NCI-H82 treated with DMSO at 0.1 percent for 48 hours (cell line): ENCODE results near the gene KCNIP1.
"Not testable (repeated sequence)": the region's sequence is repeated elsewhere in the genome, so short reads cannot be mapped to it uniquely, and the experiment has no call there.

ENCODE experiments used
- DNase-seq: peaks from one replicate; lab custom pipeline; 2025; ENCODE audit not compliant: unreplicated experiment; lab: John Stamatoyannopoulos, UW

KCNIP1 gene

DNA sequence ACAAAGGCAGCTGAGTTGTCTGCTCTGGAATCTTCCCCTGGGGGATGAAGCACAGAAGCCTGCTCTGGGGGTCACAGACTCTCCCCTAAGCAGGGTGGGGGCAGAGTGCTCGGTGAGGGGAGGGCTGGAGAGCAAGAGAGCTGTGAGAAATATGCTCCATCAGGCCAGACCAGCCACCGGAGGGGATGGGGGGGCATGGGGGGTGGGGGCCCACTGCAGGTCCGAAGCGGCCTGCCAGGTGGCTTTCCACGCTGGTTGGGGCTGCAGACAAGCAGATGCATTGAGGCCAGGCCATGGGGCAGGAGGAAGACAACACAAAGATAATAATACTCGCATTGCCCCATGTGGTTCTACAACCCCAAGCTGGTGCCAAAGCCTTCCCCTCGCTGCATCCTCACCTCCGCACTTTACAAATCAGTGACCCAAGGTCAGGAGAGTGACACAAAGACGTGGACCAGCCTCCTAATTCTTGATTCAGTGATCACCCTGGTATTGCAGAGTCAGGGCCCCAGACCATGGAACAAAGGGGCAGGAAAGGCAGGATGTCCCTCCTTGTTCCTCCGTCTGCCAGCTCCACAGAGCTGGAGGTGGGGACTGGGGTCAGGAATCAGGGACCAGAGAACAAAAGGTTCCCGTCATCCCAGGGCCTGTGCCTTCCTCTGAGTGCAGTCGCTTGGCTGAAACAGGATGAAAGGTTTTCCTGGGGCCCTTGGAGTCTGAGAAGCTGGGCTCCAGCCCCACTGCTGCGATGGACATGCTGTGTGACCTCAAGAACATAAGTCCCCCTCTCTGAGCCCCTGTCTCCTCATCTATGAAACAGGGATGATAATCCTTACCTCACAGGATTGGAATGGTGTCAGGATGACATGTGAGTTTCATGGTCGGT, 242.5 kb downstream of the KCNIP1 start:
- no peak for DNase-seq

DNA sequence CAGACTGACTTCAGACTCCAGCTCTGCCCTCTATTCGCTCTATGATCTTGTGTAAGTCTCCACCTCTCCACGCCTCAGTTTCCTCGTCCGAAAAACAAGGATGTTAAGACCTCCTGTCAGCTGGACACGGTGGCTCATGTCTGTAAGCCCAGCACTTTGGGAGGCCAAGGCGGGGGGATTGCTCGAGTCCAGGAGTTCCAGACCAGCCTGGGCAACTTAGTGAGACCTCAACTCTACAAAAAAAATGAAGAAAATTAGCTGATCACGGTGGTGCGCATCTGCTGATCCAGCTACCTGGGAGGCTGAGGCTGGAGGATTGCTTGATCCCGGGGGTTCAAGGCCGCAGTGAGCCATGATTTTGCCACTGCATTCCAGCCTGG, 243.1 kb downstream of the KCNIP1 start:
- DNase-seq: no peak

DNA sequence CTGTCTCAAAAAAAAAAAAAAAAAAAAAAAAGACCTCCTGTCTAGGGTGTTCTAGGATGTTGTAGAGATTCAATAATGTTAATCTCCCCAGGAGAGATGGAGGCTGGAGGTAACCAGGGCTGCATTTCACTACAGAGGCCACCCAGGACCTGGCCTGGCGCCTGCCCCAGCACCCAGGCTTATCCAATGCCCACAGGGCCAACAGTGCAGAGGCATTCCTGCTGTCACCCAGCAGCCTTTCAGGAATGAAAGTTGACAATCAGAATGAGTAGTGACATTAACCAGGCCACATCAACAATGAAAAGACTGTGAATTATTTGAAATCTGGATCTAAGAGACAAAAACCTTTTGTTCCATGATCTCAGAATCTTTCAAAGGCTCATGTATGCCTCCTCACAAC, 243.5 kb downstream of the KCNIP1 start:
- no peak for DNase-seq

DNA sequence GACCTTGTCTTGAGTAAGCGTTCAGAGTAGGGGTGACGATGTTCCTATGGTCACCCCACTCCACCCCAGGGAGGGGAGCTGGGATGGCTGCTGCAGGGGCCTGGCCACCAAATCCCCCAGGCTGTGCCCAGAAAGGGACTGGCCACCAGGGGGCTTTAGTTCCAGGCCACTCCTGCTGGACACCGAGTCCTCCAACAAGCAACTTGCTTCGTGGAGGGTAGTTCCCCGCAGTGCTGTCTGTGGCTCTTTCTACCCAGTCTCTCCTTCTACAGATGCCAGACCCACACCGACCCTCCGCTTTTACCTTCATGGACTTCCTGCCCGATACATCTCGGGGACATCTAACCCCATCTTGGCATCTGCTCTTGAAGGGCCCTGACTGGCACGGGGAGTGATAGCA, 244.0 kb downstream of the KCNIP1 start:
- no peak for DNase-seq

DNA sequence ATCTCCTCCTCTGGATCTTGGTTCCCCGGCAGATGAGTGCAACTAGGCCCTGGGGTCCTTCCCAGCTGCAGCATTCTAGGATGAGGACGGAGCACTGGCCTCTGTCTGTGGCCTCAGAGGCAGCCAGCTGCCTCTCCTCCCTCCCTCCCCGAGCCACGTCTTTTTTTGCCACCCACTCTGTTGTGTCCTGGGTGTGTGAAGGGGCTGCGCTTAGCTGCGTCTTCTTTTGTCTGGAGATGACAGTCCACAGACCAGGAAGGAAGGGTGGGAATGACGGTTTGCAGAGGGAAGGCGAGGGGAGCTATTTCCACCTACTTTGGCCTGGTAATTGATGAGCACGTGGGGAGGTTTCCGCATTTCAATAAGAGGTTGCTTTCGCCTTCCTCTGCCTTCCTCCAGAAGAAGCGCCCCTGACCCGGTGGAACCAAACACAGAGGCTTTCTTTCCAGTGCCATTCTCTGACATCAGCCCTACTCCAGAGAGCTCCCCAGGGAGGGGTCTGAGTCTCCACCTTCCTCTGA, 245.2 kb downstream of the KCNIP1 start:
- DNase-seq: no peak

DNA sequence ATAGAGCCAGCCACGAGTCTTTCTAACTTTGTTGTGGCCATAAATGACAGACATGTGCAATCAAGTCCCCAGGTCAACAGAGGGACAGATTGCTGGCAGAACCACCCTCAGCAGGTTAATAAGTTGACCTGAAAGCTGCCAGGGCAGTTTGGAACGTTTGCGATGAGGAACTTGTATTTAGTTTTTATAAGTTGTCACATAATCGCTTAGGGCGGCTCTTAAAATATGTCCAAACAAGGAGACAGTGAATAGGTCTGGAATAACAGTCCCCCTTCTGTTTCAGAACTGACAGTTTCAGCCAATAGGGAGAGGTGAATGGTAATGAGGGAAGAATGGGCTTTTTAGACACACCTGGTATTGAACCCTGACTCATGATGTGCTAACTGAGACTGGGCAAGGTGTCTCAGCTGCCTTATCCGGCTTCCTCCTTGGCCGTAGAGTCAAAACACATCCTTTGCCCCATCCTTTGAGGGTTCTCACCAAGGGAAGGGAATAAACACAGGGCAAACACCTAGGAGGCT, 246.2 kb downstream of the KCNIP1 start:
- DNase-seq: no peak

DNA sequence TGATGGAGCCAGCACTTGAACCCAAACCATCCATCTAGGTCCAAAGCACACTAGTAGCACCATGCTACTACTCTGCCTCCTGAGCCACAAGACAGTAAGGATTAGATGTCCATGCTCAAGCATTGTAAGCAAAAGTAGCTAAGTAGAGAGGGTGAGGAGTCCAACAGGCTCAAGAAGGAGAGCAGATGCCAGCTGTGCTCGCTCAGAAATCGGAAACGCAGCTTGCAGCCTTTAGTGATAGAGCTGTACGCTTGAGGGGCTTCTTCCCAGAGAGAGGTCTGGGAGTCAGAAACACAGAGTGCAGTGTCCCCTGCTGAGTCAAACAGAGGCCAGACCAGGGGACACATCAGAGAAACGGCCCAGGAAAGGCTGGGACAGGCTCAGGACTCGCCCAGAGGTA, 247.0 kb downstream of the KCNIP1 start:
- DNase-seq: no peak

DNA sequence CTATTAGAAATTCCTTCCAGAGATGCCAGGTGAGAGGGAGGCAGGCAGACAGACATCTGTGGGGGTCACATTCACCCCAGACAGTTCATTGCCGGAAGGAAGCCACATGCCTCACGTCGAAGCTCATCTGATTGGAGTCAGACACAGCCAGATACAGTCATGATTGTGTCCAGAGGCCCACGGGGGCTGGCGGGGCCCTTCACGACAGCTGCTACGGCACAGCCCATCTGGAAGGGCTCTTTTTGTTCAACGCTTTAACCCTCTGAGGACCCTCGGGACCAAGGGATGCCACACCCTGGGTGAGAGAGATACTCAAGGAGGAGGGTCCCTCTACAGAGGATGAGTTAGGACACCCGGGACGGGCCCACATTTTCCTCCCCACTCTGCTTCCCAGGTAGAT, 247.8 kb downstream of the KCNIP1 start:
- no peak for DNase-seq

DNA sequence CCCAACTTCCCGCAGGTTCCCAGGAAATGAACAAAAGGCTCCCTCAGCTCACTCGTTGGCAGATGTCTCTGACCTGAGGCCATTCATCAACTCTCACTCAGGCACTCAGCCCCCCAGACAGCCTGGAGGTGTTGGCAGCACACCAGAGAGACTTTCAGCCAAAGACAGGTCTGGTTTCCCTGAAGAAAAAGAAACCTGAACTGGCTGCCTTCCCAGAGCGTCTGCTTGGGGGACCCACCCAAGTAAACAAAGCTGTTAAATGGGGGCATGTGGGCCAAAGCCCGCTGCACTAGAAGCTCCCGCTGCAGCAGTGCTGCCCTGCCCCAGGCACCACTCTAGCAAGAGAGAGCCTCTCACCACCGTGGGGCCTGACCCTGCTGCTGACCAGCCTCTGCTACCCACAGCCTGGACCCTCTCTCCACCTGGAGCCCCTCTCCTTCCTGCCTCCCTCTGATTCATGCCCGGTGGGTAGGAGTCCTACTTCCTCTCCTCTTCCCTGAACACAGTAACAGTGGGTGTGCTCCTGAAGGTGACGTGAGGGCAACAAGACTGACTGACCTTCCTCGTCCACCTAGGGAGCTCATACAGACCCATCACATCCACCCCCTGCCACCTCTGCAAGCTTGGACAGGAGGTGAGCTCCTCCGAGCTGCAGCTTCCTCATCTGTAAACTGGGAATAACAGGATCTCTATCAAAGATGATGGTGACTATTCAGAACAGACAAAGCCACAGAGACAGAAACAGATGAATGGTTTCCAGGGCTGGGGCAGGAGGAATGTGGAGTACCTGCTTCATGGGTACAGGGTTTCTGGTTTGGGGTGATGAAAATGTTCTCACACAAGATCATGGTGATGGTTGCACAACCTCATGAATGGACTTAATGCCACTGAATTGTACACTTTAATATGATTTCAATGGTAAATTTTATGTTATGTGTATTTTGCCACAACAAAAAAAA, 248.7 kb downstream of the KCNIP1 start:
- no peak for DNase-seq

DNA sequence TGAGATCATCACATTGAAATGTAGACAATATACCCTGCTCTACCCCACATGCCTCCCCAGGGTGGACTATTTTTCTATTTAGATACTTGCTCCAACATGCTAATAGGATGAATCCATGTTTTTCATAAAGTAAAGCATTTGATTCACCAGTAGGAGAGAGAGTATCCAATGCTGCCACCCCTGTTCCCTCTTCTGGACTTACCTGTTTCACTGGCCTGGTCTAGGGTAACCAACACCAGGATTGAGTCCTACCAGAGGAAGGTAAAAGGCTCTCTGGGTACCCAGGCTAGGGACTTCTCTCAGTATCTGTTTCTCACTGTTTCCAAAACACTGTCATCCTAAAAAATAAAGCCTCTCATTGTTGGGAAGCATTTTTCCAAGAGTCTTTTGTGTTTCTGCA, 249.5 kb downstream of the KCNIP1 start:
- DNase-seq: no peak

DNA sequence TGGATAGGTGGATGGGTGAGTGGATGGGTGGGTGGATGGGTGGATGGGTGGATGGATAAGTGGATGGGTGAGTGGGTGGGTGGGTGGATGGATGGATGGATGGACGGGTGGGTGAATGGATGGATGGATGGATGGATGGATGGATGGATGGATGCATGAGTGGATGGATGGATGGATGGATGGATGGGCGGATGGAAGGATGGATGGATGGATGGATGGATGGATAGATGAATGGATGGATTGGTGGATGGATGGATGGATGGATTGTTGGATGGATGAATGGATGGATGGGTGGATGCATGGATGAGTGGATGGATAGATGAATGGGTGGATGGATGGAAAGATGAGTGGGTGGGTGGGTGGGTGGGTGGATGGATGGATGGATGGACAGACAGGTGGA, 250.7 kb downstream of the KCNIP1 start:
- not testable (repeated sequence) for DNase-seq

DNA sequence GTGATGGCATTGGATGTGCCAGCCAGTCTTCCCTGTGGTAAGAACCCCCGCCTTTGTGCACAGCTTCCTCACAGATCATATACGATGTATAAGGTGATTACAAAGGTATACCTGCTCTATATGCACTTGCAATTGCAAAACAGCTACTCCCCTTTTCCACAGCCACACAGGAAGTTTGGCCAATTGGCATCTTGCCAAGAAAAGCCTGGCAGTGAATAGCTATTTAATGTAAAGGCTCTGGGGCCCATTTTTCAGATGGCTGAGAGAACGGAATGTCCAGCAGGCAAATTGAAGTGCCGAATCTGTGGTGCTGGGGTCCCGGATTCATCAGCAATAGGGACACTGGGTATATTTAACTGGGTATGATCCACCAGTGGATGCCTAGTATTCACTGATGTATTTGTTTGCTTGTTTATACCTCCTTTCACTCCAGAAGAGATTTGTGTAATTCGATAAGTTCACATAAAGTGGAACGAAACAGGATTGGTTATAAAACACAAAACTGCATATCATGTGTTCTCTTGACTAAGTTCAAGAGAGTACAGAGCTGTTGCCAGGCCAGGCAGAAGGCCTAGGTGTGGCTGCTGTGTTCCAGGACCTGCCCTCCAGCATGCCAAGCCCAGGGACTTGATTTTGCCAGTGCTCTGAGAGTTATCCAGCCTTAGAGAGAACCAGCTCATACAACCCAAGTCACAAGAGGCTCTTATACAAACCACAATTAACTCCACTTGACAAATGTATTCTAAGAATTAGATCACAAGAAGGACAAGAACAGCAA, 252.0 kb downstream of the KCNIP1 start:
- no peak for DNase-seq

DNA sequence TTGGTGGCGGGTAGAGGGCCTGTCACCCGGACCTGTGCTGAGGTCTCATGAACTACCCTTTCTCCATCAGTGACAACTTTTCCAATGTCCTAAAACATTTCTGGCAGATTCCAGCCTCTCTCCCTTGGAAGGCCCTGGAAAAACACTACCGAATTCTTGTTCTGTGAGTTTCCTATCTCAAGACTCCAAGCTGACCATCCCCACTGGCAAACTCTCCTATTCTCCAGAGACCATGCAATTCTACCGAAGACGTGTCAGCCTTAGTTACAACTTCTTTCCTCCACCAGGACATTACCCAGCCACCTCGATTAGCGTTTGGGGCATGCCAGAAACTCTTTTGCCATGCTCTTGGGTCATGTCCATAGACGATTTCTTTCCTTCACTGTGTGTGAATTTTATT, 252.9 kb downstream of the KCNIP1 start:
- no peak for DNase-seq

DNA sequence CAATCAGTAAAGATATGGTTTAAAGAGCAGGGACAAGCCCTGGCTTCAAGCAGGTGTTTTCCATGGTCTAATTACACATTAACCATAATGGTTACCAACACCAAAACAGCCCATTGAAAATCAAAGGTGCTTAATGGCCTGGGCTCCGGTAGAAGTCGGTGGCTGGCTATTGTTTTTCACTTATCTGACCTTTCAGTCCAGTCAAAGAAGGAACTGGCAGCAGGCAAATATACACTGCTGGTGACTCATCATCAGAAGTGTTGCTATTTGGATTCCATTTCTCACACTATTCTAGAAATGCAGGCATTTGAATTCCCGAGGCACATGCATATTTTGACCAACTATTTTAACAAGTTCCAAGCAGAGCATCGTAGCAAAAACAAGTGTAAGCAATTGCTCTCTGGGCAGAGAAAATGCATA, 253.4 kb downstream of the KCNIP1 start:
- no peak for DNase-seq

DNA sequence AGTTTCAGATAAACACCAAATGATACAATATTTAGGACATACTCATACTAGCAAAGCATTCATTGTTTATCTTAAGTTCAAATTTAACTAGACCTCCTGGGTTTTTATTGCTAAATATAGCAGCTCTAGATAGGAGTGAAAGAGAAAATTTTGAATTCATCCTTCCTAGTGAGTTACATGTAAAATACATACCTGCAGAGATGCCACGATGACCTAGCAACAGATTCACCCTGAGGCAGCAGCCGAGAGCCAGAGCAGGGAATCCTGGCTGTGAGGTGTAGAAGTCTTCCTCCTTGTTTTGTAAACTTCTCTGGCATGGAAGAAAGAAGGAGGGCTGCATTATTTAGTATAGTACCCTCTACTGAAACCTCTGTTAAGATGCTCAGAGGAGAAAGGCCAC, 253.8 kb downstream of the KCNIP1 start:
- no peak for DNase-seq

DNA sequence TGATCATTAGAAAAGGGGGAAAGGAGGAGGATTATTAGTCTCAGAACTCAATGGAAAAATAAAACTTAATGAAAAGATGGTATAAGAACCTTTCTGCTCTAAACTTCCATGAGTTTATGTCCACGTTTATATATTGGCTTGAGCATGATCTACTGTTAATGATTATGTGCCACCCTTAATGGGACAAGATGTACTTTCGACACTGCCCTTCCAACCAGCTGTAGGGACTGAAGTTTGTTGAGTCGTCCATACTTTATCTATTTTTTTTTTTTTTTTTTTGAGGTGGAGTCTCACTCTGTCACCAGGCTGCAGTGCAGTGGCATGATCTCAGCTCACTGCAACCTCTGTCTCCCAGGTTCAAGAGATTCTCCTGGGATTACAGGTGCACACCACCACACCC, 254.7 kb downstream of the KCNIP1 start:
- DNase-seq: no peak

DNA sequence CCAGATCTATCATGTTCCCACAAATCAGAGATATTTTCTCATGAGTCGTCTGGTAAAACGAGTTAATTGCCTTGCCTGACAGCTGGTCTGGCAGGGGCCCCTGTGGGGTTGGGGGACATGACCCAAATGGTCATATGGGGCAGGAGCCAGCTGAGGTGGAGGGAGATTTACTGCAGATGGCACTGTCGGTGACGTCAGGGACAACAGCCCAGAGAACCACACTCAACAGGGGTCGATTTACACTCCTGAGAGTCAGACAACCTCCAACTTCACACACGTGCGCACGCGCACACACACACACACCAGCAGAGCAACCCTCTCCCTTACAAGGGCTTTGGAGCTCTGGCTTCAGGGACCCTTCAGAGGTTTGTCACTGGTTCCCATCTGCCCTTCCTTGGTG, 256.3 kb downstream of the KCNIP1 start:
- DNase-seq: no peak

DNA sequence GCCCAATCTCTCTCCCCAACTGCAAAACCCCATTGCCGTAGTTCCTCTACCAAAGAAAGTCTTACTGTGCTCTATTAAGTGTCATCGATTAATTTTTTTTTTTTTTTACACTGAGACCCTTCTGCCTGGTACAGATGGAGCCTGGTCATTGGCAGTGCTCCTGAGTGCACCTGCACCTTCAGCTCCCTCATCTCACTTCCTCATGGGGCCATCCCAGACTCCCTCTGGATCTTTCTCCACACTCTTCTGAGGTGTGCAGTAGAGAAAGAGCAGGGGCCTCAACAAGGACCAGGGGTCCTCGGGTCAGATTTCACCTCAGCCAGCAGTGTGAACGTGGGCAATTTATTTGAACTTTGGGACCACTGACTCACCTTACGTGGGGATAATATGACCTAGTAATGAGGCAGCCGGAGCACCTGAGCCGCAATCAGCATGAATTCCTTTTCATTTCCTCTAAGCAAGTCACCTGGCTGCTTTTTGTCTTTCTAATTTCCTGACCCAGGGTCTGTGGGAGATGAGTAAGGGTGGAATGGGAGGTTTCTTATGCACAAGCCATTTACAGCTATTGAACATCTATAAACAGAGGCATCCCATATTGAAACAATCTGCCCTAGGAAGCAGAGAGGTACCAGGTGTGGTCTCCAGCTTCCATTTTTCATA, 257.4 kb downstream of the KCNIP1 start:
- no peak for DNase-seq

DNA sequence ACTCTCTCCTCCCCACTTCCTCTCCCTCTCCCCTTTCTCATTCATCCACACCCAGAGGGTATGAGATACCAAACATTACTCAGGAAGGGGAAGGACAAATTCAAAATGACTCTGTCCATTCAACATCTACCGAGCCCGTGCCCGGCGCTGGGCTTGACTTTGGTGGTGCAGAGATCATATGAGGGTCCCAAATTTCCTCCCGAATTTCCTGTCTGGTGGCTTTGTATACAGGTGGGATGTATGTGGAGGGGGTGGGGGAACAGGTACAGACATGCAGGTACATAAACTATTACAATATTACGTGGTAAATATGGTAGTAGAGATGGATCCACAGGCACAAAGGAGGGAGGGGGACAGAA, 257.9 kb downstream of the KCNIP1 start:
- no peak for DNase-seq

DNA sequence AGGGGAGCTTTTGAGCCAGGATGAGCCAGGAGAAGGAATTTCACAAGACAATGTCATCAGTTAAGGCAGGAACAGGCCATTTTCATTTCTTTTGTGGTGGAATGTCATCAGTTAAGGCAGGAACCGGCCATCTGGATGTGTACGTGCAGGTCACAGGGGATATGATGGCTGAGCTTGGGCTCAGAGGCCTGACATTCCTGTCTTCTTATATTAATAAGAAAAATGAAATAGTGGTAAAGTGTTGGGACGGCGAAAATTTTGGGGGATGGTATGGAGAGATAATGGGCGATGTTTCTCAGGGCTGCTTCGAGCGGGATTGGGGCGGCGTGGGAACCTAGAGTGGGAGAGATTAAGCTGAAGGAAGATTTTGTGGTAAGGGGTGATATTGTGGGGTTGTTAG, 258.5 kb downstream of the KCNIP1 start:
- not testable (repeated sequence) for DNase-seq
